H9 (cell line): ENCODE results near the gene TMEM108. TPM values are rescaled to one million over a fixed set of nuclear protein-coding genes. Genes with fewer than 3 reads are reported as not detected.

Source experiments
- DNase-seq: peaks from one replicate; pipeline ENCODE4 v3.0.0-alpha.2; 2017
- H2AFZ ChIP-seq: one replicate; pipeline ENCODE4 v1.6.1; 2013; ENCODE audit warnings: mild to moderate bottlenecking, low read length, control low read depth, moderate library complexity
- H2AK5ac ChIP-seq: 2 replicates; pipeline ENCODE4 v1.6.1; 2013; ENCODE audit warnings: low read length, control low read depth, mixed read lengths; ENCODE audit not compliant: insufficient read length
- H2BK120ac ChIP-seq: one replicate; pipeline ENCODE4 v1.6.1; 2013; ENCODE audit warnings: low read depth, mild to moderate bottlenecking, low read length, control low read depth, inconsistent platforms; ENCODE audit not compliant: poor library complexity, severe bottlenecking
- H2BK12ac ChIP-seq: 2 replicates; pipeline ENCODE4 v1.6.1; 2013; ENCODE audit warnings: low read length, control low read depth, mixed read lengths, low read depth; ENCODE audit not compliant: insufficient read length
- H2BK15ac ChIP-seq: 2 replicates; pipeline ENCODE4 v1.6.1; 2013; ENCODE audit warnings: low read depth, low read length, control low read depth
- H2BK20ac ChIP-seq: one replicate; pipeline ENCODE4 v1.6.1; 2013; ENCODE audit warnings: low read depth, mild to moderate bottlenecking, low read length, control low read depth, inconsistent platforms; ENCODE audit not compliant: poor library complexity, severe bottlenecking
- H2BK5ac ChIP-seq: 2 replicates; pipeline ENCODE4 v1.6.1; 2013; ENCODE audit warnings: low read length, control low read depth, mixed read lengths; ENCODE audit not compliant: insufficient read length
- H3K14ac ChIP-seq: 2 replicates; pipeline ENCODE4 v1.6.1; 2013; ENCODE audit warnings: low read length, control low read depth; ENCODE audit not compliant: insufficient read depth
- H3K18ac ChIP-seq: 2 replicates; pipeline ENCODE4 v1.6.1; 2013; ENCODE audit warnings: low read depth, mild to moderate bottlenecking, mixed read lengths, low read length, control low read depth; ENCODE audit not compliant: insufficient read length
- H3K23ac ChIP-seq: 2 replicates; pipeline ENCODE4 v1.6.1; 2013; ENCODE audit warnings: low read length, control low read depth, mixed read lengths, low read depth; ENCODE audit not compliant: insufficient read length
- H3K23me2 ChIP-seq: 2 replicates; pipeline ENCODE4 v1.6.1; 2013; ENCODE audit warnings: low read depth, mild to moderate bottlenecking, mixed read lengths, low read length, control low read depth; ENCODE audit not compliant: insufficient read length, poor library complexity, severe bottlenecking
- H3K27ac ChIP-seq: 2 replicates; pipeline ENCODE4 v1.5.1; 2013; ENCODE audit warnings: low read length, control low read depth, mixed read lengths, low read depth; ENCODE audit not compliant: insufficient read length
- H3K27me3 ChIP-seq: 2 replicates; pipeline ENCODE4 v1.6.1; 2013; ENCODE audit warnings: low read length, control low read depth, inconsistent platforms; ENCODE audit not compliant: insufficient read depth
- H3K4ac ChIP-seq: 2 replicates; pipeline ENCODE4 v1.6.1; 2013; ENCODE audit warnings: low read depth, mild to moderate bottlenecking, control low read depth, inconsistent platforms, low read length, moderate library complexity
- H3K4me1 ChIP-seq: 2 replicates; pipeline ENCODE4 v1.6.1; 2013; ENCODE audit warnings: low read length, control low read depth, inconsistent platforms; ENCODE audit not compliant: insufficient read depth
- H3K4me2 ChIP-seq: 2 replicates; pipeline ENCODE4 v1.6.1; 2013; ENCODE audit warnings: low read length, control low read depth, mixed read lengths; ENCODE audit not compliant: insufficient read length, insufficient read depth
- H3K56ac ChIP-seq: 2 replicates; pipeline ENCODE4 v1.6.1; 2013; ENCODE audit warnings: low read depth, mild to moderate bottlenecking, mixed read lengths, low read length, control low read depth; ENCODE audit not compliant: insufficient read length
- H3K79me1 ChIP-seq: 2 replicates; pipeline ENCODE4 v1.6.1; 2013; ENCODE audit warnings: low read depth, mild to moderate bottlenecking, moderate library complexity, low read length, control low read depth, inconsistent platforms; ENCODE audit not compliant: insufficient read depth, poor library complexity, severe bottlenecking
- H3K79me2 ChIP-seq: 2 replicates; pipeline ENCODE4 v1.6.1; 2013; ENCODE audit warnings: low read length, control low read depth, inconsistent platforms; ENCODE audit not compliant: insufficient read depth
- H3K9ac ChIP-seq: 2 replicates; pipeline ENCODE4 v1.6.1; 2013; ENCODE audit warnings: low read length, control low read depth, mixed read lengths; ENCODE audit not compliant: insufficient read length; ENCODE audit errors: extremely low read depth
- H3K9me3 ChIP-seq: one replicate; pipeline ENCODE4 v1.6.1; 2013; ENCODE audit warnings: low read depth, low read length, inconsistent platforms; ENCODE audit not compliant: control insufficient read depth
- H3T11ph ChIP-seq: one replicate; pipeline ENCODE4 v1.6.1; 2013; ENCODE audit warnings: mild to moderate bottlenecking, low read length, control low read depth, inconsistent platforms
- H4K20me1 ChIP-seq: one replicate; pipeline ENCODE4 v1.6.1; 2013; ENCODE audit not compliant: control insufficient read depth, insufficient read length, insufficient read depth
- H4K5ac ChIP-seq: 2 replicates; pipeline ENCODE4 v1.6.1; 2013; ENCODE audit warnings: low read depth, mild to moderate bottlenecking, mixed read lengths, low read length, control low read depth; ENCODE audit not compliant: insufficient read length
- H4K8ac ChIP-seq: replicated peaks from 2 replicates; pipeline ENCODE4 v1.6.1; 2013; ENCODE audit warnings: low read length, control low read depth, mixed read lengths, low read depth; ENCODE audit not compliant: insufficient read length
- H4K91ac ChIP-seq: 2 replicates; pipeline ENCODE4 v1.6.1; 2013; ENCODE audit warnings: low read depth, mild to moderate bottlenecking, moderate library complexity, mixed read lengths, low read length, control low read depth; ENCODE audit not compliant: insufficient read length
- H3K27ac Mint-ChIP-seq, 3 experiments: 2 replicates in 2 of 3; 3 replicates in 1 of 3; pipeline ENCODE4 v1.8.0; 2020 to 2021; ENCODE audit warnings: mixed read lengths in 3 of 3, mild to moderate bottlenecking in 1 of 3, moderate library complexity in 1 of 3
- H3K27me3 Mint-ChIP-seq: 2 replicates; pipeline ENCODE4 v1.8.0; 2021; ENCODE audit warnings: low read depth, mild to moderate bottlenecking, moderate library complexity, mixed read lengths
- H3K36me3 Mint-ChIP-seq, 3 experiments: 2 replicates in 2 of 3; 3 replicates in 1 of 3; pipeline ENCODE4 v1.8.0; 2020 to 2021; ENCODE audit warnings: low read depth in 3 of 3, mixed read lengths in 3 of 3; ENCODE audit not compliant: insufficient read depth in 1 of 3
- H3K4me1 Mint-ChIP-seq, 2 experiments: 2 replicates each; pipeline ENCODE4 v1.8.0; 2020; ENCODE audit warnings: mixed read lengths in 2 of 2
- H3K4me3 Mint-ChIP-seq, 2 experiments: 2 replicates in 1 of 2; 3 replicates in 1 of 2; pipeline ENCODE4 v1.8.0; 2020 to 2021; ENCODE audit warnings: mild to moderate bottlenecking in 2 of 2, mixed read lengths in 2 of 2, moderate library complexity in 1 of 2
- H3K9me3 Mint-ChIP-seq, 2 experiments: 2 replicates in 1 of 2; 3 replicates in 1 of 2; pipeline ENCODE4 v1.8.0; 2020; ENCODE audit warnings: mild to moderate bottlenecking in 2 of 2, mixed read lengths in 2 of 2, moderate library complexity in 1 of 2
- WGBS: extraction: QIAGEN DNeasy Blood & Tissue Kit; methylation state at CpG from one replicate; pipeline ENCODE4 v1.1.7; 2013; ENCODE audit warnings: missing lambda C conversion rate, low lambda C conversion rate, mixed read lengths; ENCODE audit not compliant: insufficient read length; ENCODE audit errors: extremely low coverage; 5-methylcytosine and 5-hydroxymethylcytosine counted together
- total RNA-seq: library from RNA; stranded (reverse); gene quantifications from 2 replicates; pipeline ENCODE4 v1.2.1, GENCODE V29; 2021
- TF ChIP-seq, protein P1 (sequence below): fragments of 200-600 bp; sonication (generic); conservative IDR thresholded peaks from 3 replicates; pipeline ENCODE4 v1.8.0; 2021; ENCODE audit warnings: antibody characterized with exemption, mild to moderate bottlenecking

The TMEM108 gene
- total RNA-seq, 1 experiment from 2014 or later, result 5.0 TPM

DNA sequence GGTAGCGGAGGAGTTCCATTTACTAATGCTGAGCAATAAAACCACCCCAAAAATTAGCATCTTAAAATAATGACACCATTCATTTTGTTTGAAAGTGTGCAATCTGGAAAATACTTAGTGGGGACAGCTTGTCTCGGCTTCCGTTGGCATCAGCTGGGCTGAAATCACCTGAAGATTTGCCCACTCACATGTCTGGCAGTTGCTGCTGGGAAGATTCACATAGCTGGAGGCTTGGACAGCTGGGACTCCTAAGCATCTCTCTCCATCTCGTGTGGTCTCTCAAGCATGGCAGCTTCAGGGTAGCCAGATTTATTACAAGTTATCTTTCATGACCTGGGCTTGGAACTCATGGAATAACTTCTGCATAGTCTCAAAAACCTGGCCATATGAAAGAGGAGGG lies 323.2 kb downstream of the TMEM108 start:
- no CpG with 5 or more reads among the region's 4 CpGs for WGBS

More for the DNA sequence above, 323.2 kb downstream of the TMEM108 start:
- Histone ChIP-seq H3K4me1 (peaks cover 2% of the 10 kb centered on the region; the same call in 1 of the 2 replicates), H3K27me3 (no peaks in the 10 kb centered on the region; the same call in 1 of the 2 replicates), H3K4ac (no peak overlapping the region), H2BK120ac (no peak overlapping the region), H4K20me1 (no peaks in the 10 kb centered on the region), H2BK20ac (no peak overlapping the region), H2BK15ac (no peak overlapping the region), H3K56ac (no peak overlapping the region), H4K91ac (no peak overlapping the region), H4K5ac (no peak overlapping the region), H3T11ph (no peak overlapping the region), H3K23me2 (no peaks in the 10 kb centered on the region), H3K18ac (no peak overlapping the region), H2AFZ (no peak overlapping the region), H3K27ac (no peak overlapping the region), H3K79me1 (no peaks in the 10 kb centered on the region), H2BK5ac (no peak overlapping the region), H2AK5ac (no peak overlapping the region), H3K23ac (no peak overlapping the region), H4K8ac (no peak overlapping the region), H3K4me2 (no peak overlapping the region), H2BK12ac (no peak overlapping the region), H3K79me2 (no peaks in the 10 kb centered on the region), H3K9ac (no peak overlapping the region), H3K14ac (no peak overlapping the region), H3K9me3 (no peaks in the 10 kb centered on the region)
- Mint-ChIP-seq H3K36me3 (peaks cover 0 to 3% (median 0%) of the 10 kb centered on the region in 3 experiments; a peak in 1 of 7 replicates), H3K4me3 (no peak overlapping the region), H3K27me3 (no peaks in the 10 kb centered on the region), H3K4me1 (peaks cover 12 to 13% of the 10 kb centered on the region in 2 experiments), H3K27ac (no peak overlapping the region), H3K9me3 (peaks cover 2 to 5% of the 10 kb centered on the region in 2 experiments; a peak in 2 of 5 replicates)
- DNase-seq, result no peak
- TF ChIP-seq, protein P1, sequence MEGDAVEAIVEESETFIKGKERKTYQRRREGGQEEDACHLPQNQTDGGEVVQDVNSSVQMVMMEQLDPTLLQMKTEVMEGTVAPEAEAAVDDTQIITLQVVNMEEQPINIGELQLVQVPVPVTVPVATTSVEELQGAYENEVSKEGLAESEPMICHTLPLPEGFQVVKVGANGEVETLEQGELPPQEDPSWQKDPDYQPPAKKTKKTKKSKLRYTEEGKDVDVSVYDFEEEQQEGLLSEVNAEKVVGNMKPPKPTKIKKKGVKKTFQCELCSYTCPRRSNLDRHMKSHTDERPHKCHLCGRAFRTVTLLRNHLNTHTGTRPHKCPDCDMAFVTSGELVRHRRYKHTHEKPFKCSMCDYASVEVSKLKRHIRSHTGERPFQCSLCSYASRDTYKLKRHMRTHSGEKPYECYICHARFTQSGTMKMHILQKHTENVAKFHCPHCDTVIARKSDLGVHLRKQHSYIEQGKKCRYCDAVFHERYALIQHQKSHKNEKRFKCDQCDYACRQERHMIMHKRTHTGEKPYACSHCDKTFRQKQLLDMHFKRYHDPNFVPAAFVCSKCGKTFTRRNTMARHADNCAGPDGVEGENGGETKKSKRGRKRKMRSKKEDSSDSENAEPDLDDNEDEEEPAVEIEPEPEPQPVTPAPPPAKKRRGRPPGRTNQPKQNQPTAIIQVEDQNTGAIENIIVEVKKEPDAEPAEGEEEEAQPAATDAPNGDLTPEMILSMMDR, result no peak
